GM12873 (cell line): Measurements from ENCODE around the gene CD300LD.

Experiments used
- CTCF ChIP-seq: IDR thresholded peaks from 2 replicates; pipeline ENCODE4 v1.5.1; 2012; ENCODE audit warnings: low read depth, mild to moderate bottlenecking, moderate library complexity, low read length, control low read depth; ENCODE audit not compliant: insufficient read depth; ENCODE audit errors: missing control alignments

Gene CD300LD

DNA sequence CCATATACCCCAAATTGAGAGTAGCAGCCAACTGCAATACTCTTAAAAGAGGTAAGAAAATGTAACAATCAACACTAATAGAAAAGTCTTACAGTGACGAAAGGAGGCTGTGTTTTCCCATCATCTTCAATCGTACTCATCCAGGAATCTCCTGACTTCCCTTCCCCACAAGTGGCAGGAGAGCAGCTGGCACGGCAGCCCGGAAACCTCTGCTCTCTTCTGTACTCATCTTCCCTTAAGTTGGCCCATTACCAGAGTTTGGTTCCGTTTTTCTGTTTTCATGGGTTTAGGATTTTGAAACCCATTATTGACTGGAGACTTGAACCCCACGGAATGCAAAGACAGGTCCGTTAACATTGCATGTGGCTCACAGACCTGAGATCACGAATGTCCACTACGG, 13.1 kb downstream of the CD300LD start:
- no peak for TF ChIP-seq CTCF

- no peak for TF ChIP-seq CTCF
Measured at GRCh38 chr17:74574489-74575142, 17.5 kb downstream of the CD300LD start.

GRCh38 chr17:74573169-74573568, 18.9 kb downstream of the CD300LD start:
- no peak for TF ChIP-seq CTCF

DNA sequence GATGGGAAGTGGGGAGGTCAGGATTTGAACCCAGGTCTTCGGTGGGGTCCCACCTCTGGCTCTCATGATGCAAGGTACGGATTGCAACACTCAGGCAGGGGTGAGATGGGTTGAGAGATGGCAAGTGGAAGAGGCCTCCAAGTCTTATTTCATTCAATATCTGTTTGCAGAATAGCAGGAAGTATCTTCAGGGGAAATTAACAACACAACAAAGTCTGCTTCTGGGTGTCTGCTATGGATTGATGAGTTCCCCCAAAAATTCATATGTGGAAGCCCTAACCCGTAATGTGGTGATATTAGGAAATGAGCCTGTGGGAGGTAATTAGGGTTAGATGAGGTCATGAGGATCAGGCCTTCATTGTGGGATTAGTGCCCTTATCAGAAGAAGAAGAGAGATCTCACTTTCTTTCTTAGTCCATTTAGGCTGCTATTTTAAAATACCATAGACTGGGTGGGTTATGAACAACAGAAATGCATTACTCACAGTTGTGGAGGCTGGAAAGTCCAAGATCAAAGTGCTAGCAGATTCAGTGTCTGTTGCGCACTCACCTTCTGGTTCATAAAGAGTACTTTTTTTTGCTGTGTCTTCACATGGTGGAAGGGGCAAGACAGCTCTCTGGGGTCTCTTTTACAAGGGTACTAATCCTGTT, 20.3 kb downstream of the CD300LD start:
- TF ChIP-seq CTCF, result no peak

DNA sequence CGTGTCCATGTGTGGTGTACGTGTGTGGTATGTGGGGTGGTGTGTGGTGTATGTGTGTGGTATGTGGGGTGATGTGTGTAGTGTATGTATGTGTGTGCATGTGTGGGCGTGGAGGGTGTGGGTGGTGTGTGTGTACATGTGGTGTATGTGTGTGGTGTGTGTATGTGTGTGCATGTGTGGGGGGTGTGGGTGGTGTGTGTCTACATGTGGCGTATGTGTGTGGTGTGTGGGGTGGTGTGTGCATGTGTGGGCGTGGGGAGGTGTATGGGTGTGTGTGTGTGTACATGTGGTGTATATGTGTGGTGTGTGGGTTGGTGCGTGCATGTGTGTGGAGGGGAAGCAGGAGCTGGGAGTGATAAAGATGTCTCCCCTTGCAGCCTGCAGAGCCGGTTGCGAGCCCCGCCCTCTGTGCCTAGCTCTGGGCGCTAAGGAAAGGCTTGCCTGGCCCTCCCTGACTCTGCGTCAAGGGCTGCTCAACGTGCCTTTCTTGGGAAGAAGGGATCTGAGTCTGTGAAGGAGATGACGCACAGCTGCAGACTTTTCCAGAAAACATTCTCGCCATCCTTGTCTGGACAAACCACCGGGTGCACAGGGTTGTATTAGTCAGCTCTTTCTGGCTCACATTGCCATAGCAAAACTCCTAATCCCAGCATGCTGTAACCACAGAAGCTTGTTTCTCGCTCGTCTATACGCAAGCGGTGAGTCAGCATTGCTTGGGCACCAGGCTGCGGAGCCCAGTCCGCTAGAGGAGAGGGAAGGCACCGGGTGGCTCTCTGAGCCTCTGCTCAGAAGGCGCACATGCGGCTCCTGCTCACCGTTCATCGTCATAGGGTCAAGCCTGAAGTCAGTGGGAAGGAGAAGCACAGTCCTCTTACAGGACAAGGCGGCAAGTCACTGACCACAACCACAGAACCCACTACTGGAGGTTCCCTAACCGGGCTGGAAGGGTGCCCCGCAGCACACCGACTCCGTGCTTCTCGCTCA, 22.8 kb downstream of the CD300LD start:
- no peak for TF ChIP-seq CTCF

DNA sequence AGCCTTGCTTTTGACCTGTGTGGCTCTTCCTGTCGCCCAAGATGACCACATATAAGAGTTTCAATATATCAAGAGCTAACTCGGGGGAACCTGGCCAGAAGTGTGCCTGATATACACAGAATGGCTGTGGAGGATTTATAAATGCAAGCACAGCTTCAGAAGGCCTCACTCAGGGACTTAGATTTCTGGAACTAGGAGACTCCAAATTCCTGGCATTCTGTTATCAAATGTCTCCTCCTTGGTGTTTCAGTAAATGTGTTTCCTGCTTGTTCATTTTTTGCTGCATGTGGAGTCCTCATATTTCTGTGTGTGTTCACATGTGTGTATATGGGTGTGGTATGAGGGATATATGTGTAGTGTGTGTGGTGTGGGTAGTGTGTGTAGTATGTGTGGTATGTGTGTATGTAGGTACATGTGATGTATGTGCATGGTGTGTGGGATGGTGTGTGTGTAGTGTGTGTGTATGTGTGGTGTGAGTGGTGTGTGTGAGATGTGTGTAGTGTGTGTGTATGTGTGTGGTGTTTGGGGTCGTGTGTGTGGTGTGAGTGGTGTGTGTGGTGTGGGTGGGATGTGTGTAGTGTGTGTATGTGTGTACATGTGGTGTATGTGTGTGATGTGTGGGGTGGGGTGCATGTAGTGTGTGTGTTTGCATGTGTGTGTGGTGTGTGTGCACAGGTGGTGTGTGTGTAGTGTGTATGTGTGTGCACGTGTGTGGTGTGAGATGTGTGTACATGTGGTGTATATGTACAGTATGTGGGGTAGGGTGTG, 23.8 kb downstream of the CD300LD start:
- TF ChIP-seq CTCF, result no peak
